ENCODE measurements around the gene RNF220.

The RNF220 gene

DNA sequence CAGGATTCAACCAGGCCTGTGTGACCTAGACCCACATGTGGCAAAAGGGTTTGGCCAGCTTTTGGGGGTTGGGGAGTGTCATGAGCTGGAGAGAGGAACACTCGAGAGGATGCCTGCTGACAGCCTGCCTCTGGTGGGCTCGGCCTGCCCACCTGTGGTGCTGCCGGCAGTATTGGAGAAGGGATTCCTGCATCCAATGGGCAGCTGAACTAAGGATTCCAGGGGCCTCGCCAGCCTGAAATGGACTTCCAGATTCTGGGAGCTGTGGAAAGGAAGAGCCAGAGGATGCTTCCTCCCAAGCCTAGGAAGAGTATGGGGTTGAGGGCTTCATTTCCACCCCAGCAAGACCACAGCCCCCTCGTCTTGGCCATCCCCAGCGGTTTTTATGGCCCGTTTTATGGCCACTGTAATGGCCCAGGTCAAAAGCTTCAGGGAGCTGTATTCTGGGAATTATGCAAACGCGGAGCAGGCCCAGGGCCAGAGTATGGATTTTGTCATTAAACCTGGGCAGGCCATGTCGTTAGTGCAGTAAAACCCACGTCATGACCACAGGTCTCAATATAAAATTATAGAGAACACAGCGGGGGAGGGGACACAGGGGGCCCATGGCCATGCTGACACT is 205.6 kb downstream of the RNF220 start:
- DNase-seq (ENCODE audit: low read depth in 2 of 2): no peak

- DNase-seq (ENCODE audit: low read depth in 2 of 2): no peak
These were observed 206.4 kb downstream of the RNF220 start for GRCh38 chr1:44611419-44611818.

- no peak for DNase-seq (ENCODE audit: low read depth in 2 of 2)
These were observed 206.8 kb downstream of the RNF220 start for GRCh38 chr1:44611866-44612265.

- DNase-seq (ENCODE audit: low read depth in 2 of 2): no peak
These were observed 208.9 kb downstream of the RNF220 start for GRCh38 chr1:44613941-44614340.

GRCh38 chr1:44616284-44616990 is 211.4 kb downstream of the RNF220 start:
- DNase-seq (ENCODE audit: low read depth in 2 of 2): no peak

DNA sequence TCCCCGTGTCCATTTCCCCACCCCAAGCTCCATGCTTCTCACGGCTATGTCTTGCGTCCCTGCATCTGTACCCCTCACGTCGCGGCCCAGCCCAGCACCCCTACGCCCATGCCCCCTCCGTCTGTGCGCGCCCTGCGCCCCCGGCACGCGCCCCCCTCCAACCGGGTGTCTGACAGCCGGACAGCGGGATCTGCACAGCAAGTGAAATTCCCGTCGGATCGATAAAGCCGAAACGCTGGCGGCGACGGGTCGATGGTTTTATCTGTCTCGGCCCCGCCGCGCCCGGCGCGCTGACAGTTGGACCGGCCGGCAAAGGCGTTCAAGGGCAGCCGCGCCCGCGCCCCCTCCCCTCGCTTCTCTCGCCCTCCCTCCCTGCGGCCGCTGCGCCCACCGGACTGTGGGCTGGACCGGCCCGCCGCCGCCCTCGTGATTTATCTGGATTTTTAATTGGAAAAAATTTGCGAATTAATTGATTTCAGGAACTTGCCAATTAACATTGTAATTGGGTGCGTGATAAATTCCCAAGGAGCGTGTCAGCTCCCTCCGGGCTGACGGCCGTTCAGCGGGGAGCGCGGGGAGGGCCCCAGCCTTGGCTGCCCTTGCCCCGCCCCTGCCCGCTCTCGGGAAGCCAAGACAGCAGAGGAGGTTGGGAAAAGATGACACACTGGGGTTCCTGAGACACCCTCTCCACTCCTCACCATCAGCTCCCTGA is 212.1 kb downstream of the RNF220 start:
- DNase-seq (ENCODE audit: low read depth in 2 of 2): no peak

DNA sequence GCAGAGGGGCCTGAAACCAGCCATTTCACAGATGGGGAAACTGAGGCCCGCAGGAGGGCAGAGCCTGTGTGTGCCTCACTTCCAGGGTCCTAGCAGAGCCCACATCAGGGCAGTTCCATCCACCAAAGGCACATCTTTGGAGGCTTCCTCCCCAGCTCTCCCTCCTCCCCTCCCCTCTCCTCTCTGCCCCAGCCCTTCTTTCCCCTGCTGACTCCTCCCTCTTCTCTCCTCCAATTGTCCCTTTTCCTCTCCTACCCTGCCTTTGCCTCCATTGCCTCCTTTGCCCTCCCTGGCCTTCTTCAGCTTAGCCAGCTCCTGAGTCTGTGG is 212.6 kb downstream of the RNF220 start:
- DNase-seq (ENCODE audit: low read depth in 2 of 2): no peak

DNA sequence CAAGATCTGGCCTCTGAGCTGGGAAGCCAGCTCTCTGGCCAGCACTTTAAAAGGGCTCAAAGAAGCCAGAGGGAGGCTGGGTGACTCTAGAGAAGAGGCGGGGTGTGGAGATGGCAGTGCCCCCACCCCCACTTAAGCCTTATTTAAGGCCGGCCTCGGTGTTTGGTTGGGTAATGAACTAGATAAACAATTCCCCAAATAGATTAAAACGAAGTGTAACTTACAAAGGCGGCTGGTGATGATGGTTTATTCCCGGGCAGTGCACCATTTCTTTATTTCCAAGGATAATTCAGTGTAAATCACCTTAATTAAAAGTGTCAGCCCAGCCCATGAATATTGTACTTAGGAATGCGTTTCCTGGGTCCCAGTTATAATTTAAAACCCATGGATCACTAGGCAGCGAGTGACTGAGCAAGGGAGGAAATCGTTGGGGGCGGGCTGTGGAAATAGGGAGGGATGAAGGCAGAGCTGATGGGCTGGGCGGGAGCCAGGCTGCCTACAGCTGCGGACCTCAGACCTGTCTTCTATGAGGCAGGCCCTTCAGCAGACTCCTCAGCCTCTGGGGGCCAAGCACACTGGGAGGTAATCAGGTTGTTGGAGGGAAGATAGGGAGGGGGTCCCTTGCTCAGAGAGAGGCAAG is 214.3 kb downstream of the RNF220 start:
- DNase-seq (ENCODE audit: low read depth in 2 of 2): no peak

GRCh38 chr1:44620072-44620471 is 215.0 kb downstream of the RNF220 start:
- no peak for DNase-seq (ENCODE audit: low read depth in 2 of 2)

- no peak for DNase-seq (ENCODE audit: low read depth in 2 of 2)
These were observed 216.8 kb downstream of the RNF220 start for GRCh38 chr1:44621841-44622286.

DNA sequence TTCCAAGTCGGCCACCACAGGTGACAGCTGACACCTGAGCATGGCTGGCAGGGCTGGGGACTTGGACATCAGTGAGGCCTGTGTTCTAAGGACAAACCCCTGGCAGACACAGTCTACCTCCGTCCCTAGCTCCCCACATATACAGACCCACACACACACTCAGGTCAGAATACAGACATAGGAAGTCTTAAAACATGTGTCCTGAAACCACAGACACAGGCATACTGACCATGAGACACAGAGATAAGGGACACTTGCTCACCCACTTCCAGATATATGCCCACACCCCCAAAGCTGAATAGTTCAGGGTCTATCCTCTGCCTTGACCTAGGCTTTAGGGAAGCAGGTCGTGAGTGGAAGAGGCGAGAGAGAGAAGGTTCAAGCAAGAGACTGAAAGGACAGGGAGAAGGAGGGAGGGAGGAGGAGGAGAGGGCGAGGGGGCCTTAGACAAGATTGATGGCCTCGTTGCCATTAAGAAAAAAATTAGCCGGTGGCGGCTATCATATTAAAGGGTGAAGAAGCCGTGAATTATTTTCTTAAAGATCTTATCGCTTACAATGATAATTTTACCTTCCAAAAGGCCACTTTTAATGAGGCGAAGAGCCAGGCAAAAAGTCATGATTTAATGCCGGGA is 219.3 kb downstream of the RNF220 start:
- no peak for DNase-seq (ENCODE audit: low read depth in 2 of 2)

GRCh38 chr1:44625348-44625747 is 220.3 kb downstream of the RNF220 start:
- no peak for DNase-seq (ENCODE audit: low read depth in 2 of 2)

DNA sequence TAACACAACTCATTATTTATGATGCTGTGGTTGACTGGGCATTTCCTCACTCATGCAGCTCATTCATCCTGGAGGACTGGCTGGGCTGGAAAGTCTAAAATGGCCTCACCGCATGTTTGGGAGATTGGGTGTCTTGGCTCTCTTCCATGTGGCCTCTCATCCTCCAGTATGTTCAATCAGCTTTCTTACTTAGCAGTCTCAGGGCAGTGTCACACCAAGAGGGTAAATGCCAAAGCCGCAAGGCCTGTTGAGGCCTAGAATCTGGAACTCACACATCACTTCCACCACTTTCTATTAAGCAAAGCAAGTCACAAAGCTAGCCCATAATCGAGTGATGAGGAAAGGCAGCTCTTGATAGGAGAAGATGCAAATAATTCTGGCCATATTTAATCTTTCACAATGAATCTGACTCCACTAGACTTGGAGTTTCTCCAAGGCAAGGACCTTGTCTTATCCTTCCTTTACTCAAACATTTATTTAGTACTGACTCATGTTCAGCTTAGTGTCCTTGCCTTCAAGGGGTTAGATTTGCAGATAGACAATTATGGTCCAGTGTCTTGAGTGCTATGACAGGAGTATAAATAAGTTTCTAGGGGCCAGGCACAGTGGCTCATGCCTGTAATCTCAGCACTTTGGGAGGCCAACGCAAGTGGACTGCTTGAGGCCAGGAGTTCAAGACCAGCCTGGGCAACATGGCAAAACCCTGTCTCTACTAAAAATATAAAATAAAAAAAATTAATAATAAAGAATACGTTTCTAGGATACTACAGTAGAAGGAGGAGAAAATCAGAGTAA is 224.1 kb downstream of the RNF220 start:
- DNase-seq (ENCODE audit: low read depth in 2 of 2): no peak

DNA sequence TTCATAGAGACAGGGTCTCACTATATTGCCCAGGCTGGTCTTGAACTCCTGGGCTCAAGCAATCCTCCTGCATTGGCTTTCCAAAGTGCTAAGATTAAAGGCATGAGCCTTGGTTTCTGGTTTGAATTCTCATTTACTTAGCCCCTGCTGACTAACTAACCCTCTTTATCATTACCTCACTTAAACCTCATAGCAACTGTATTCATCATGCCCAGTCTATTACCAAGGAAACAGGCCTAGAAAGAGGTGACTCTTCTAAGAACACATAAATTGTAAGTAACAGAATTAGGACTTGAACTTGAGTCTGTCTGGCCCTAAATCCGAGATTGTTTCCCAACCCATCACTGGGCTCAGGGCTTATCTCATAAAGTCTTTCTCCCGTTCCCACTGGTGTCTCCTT is 225.1 kb downstream of the RNF220 start:
- DNase-seq (ENCODE audit: low read depth in 2 of 2): no peak

GRCh38 chr1:44631333-44631646 is 226.2 kb downstream of the RNF220 start:
- DNase-seq (ENCODE audit: low read depth in 2 of 2): no peak

DNA sequence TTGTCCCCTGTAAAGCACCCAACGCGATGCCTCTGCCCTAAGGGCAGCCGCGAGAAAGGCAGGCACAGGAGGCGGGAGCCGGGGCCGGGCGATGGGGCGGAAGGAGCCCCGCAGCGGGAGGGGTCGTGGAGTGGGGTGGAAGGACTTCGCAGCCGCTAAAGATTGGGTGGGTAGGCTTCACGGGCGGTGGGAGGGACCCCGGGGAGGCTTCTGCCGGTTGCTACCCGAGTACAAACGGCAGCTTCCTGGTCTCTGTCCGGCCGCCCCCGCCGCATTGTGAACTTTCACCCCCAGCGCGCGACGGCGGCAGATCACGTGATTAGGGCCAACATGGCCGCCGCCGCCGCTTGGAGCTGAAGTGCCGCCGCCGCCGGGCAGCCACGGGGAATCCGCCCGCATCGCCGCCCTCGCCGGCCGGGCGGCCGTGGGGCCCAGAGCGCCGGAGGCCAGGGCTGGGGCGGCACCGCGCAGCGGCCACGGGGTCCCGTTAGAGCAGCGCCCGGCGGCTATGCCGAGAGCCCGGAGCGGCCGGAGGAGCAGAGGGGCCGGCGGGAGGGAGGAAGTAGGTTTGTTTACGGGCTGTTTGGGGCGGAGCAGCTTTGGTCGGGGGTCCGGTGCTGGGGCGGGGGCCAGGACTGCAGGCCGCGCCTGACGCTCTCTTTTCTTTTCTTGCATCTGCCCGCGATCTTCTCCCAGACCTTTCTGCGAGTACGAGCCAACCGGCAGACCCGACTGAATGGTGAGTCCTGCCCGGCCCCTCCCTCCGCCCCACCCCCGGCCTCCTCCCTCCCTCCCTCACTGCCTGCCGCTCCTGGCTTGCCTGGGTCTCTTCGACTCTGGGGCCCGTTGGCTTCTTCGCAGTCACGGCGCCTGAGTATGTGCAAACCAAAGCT is 226.8 kb downstream of the RNF220 start:
- DNase-seq (ENCODE audit: low read depth in 2 of 2): peak; percentile 85 to 90

DNA sequence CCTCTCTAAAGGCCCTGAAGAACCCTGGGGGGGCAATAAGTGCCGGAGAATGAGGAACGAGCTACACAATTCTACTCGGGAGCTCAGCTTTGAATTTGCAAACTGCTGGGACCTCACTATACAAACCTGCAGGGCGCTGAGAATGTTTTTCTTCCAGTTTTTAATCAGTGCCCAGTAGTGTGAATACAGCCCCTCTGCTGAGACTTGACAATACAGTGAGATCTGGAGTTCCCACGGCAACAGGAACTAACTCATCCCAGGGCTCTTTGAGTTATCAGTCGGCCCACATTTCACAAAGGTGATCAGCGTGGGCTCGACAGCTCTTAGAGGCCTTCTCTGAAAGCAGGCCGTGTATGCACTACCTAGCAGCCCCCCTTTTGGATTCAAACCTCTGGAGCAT is 227.5 kb downstream of the RNF220 start:
- DNase-seq (ENCODE audit: low read depth in 2 of 2): no peak

- no peak for DNase-seq (ENCODE audit: low read depth in 2 of 2)
These were observed 229.6 kb downstream of the RNF220 start for GRCh38 chr1:44634606-44635189.

- no peak for DNase-seq (ENCODE audit: low read depth in 2 of 2)
These were observed 230.4 kb downstream of the RNF220 start for GRCh38 chr1:44635439-44635838.

DNA sequence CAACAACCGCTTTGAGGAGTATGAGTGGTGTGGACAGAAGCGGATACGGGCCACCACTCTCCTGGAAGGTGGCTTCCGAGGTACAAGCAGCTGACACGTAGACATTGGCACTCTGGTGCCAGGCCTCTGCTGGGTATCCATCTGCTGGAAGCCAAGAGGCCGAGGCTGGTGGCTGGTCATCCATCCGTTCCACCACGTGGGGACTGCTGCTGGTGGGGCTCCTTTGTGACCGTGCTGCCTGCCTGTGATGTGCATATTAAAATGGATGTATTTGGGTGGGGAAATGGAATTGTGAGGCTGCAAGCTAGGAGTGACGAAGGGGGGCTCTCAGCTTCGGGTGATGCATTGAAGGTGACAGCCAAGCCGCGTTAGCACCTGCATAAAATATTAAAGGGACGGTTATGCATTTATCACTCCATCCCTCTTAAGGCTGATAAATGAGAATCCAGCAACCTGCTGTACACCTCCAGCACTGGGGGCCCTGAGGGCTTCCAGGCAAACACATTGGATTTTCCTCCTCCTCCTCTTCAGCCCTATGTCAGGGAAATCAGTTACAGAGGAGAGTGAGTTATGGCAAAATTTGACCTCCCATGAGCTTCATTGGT is 231.1 kb downstream of the RNF220 start:
- no peak for DNase-seq (ENCODE audit: low read depth in 2 of 2)
